GM19035 (cell line): ENCODE results near the gene PPP1R9B.
A peak's percentile ranks its signal among the peaks of the same experiment; 100 is the strongest.

Experiments
- ATAC-seq: cut with Tn5 transposase; IDR thresholded peaks from one replicate; pipeline ENCODE4 v1.9.1; 2021; ENCODE audit not compliant: unreplicated experiment

The PPP1R9B gene, protein sequence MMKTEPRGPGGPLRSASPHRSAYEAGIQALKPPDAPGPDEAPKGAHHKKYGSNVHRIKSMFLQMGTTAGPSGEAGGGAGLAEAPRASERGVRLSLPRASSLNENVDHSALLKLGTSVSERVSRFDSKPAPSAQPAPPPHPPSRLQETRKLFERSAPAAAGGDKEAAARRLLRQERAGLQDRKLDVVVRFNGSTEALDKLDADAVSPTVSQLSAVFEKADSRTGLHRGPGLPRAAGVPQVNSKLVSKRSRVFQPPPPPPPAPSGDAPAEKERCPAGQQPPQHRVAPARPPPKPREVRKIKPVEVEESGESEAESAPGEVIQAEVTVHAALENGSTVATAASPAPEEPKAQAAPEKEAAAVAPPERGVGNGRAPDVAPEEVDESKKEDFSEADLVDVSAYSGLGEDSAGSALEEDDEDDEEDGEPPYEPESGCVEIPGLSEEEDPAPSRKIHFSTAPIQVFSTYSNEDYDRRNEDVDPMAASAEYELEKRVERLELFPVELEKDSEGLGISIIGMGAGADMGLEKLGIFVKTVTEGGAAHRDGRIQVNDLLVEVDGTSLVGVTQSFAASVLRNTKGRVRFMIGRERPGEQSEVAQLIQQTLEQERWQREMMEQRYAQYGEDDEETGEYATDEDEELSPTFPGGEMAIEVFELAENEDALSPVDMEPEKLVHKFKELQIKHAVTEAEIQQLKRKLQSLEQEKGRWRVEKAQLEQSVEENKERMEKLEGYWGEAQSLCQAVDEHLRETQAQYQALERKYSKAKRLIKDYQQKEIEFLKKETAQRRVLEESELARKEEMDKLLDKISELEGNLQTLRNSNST

DNA sequence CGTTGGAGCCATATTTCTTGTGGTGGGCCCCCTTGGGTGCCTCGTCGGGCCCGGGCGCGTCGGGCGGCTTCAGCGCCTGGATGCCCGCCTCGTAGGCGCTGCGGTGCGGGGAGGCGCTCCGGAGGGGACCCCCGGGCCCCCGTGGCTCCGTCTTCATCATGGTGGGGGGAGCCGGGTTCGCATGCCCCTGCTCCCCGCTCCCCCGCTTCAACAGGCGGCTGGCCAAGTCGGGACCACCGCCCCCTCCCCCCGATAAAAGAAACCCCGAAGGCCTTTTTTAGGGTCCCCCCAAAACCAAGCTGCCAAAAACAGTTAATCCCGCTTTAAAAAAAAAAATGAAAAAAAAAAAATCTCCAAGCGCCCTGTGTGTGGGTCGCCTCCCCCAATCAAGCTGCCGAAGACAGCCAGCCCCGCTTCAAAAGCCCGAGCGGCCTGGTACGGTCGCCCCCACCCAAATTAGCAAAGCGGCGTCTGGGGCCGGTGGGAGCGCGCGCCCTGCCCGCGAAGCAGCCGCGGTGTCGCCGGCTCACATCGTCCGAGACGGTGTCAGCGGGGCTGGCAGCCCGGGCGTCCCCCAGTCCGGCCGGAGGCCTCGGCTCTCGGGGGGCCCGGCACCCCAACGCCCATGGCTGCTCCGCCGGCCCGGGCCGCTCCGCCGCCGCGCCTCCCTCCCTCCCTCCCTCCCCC lies at the start of gene PPP1R9B:
TSS of gene PPP1R9B (minus strand) at position 324 of the 687 bp plus-strand sequence. CDS start at position 160, 164 bp downstream.
- ATAC-seq: no peak

DNA sequence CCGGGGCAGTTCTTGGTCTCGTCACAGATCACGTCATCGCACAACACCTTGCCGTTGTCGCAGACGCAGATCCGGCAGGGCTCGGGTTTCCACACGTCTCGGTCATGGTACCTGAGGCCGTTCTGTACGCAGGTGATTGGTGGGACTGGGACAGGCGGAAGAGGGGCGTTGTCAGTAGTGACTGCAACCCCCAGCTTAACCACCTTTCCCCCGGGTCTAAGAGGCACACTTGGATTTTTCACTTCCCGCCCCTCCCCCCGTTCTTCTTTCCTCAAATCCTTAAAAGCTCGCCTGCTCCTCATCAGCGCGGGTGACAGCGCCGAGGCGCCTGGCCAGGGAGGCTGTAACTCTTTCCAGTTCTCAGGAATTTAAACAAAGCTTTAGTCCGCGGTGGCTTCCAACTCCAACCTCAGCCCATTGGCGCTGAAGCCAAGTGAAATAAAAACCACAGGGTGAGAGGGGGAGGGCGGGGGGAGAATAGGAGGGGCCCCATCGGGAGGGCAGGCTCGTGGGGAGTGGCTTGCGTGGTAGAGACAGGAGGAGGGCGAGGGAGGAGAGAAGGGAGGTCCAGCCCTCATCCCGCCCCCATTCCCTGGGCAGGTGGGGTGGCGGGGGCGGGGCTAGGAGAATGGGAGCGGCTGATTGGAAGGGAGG lies 49.5 kb upstream of the PPP1R9B start:
- ATAC-seq: peak; percentile 41

GRCh38 chr17:50199211-50199802 lies 48.8 kb upstream of the PPP1R9B start:
- ATAC-seq: no peak

DNA sequence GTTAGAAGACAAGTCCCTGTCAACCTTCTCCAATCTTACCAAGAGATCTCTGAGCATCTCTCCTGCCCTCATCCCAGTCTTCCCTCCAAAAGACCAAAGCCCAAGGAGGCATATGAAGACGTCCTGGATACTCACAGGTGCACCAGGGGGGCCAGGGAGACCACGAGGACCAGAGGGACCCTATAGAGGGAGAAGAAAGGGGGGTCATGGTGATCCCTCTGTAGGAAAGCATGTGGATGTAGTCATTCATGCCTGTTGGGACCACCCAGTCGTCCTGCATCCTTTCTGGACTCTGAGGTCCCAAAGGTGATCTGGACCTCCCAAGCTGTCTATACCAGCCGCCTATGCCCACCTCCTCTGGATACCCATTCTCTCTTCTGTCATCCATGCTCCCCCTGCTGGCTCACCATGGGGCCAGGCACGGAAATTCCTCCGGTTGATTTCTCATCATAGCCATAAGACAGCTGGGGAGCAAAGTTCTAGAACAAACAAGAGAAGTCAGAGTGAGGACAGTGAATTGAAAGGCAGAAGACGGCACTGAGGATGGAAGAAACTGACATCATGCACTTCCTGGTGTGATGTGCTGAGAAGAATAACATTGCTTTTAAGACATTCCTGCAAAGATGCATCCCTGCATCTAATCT lies 47.7 kb upstream of the PPP1R9B start:
- ATAC-seq: no peak

- ATAC-seq: no peak
These were observed 46.3 kb upstream of the PPP1R9B start for GRCh38 chr17:50196826-50197225.

GRCh38 chr17:50196036-50196435 lies 45.6 kb upstream of the PPP1R9B start:
- no peak for ATAC-seq

DNA sequence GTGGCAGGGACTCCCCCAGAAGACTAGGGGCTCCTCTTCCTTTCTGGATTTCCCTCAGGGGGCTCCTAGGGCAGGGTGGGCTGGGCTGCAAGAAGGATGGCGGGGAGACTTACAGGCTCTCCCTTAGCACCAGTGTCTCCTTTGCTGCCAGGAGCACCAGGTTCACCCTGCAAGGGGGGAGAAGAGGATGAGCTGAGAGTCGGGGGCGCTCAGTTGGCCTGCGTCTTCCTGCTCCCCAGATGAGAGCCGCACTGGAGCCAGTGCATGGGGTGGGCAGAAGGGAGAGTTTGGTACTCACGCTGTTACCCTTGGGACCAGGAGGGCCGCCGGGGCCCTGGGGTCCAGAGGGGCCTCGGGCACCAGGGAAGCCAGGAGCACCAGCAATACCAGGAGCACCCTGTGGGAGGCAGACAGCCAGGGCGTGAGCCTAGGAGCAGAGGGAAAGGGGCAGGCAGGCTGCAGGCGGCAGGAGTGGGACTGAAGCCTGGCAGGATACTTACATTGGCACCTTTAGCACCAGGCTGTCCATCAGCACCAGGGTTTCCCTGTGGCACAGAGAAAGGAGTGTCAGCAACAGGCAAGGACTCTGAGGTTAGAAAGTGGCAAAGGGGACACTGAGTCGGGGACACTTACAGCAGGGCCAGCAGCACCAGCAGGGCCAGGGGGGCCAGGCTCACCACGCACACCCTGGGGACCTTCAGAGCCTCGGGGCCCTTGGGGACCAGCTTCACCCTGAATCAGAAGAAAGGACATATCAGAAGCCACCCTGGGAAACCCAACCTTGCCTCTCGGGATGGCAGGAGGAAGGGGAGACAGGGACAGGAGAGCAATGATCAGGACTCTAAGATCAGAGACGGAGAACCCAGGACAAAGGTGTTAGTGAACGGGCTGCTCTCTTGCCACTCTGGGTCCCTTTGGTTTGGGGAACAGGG lies 44.7 kb upstream of the PPP1R9B start:
- no peak for ATAC-seq

GRCh38 chr17:50194140-50194933 lies 43.9 kb upstream of the PPP1R9B start:
- no peak for ATAC-seq

DNA sequence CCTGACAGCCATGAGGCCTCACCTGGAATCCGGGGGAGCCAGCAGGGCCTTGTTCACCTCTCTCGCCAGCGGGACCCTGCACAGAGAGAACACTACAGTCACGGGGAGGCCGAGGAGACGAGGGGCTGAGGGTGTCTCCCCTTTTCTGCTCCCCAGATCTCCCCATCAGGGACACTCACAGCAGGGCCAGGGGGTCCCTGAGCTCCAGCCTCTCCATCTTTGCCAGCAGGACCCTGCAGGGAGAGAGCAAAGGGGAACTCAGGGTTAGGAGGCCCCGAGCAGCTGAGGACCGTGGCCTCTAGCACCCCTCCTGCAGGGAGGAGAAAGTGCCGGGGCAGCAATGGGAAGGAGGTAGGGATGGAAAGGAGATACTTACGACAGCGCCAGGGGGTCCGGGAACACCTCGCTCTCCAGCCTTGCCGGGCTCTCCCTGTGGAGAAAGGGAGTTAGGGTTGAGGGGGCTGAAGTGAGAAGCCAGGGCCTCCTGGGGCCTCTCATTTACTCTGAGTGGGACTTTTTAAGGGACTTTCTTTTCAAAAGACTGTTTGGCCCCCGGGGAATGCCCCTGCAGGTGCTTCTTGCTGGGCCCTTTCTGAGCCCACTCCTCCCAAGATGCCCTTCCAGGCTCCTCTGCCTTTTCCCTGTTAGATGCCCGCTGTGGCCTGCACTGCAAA lies 42.3 kb upstream of the PPP1R9B start:
- ATAC-seq: no peak

DNA sequence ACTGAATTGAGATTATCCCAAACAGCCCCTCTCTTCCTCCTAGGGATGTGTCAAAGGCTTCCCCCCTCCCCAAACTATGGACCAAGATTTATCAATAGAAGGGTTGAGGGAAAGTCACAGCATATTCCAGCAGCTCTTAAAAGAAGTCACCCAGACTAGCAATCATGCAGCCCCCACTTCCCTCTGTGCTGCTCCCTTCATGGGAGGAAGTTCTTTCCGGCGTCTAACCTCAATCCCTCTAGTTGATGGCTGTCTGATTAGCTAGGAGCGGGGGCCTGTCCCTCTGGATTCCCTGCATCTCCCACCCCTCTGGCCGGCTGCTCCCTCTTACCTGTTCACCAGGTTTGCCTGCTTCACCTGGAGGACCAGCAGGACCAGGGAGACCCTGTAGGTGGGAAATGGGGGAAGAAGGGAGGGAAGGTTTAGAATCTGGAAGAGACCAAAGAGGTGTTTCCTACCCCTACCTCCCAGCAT lies 41.7 kb upstream of the PPP1R9B start:
- ATAC-seq: no peak

DNA sequence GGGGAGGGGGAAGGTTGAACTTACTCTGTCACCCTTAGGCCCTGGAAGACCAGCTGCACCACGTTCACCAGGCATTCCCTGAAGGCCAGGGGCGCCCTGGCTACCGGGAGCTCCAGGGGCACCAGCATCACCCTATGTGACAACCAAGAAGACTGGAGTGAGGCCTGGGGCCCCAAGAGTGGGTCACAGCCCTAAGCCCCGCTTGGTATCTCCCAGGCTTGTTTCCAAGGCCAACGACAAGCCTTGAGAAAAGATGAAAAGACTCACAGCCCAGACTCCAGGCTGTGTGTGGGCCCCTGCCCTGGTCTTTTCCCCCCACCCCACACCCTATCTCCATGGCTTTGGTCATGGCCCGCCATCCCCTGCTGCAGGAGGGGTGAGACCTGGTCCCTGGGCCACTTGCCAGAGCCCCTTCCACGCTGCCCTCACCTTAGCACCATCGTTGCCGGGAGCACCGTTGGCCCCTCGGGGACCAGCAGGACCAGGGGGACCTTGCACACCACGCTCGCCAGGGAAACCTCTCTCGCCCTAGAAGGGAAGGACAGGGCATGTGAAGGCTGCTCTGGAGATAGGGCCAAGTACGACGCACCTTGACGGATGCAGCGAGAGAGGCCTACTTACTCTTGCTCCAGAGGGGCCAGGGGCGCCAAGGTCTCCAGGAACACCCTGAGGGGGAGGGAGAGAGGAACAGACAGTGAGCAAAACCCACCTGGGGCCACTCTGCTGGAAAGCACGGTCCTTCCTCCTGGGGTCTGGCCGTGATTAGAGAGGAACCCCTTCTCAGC lies 41.1 kb upstream of the PPP1R9B start:
- no peak for ATAC-seq

- ATAC-seq: no peak
These were observed 40.3 kb upstream of the PPP1R9B start for GRCh38 chr17:50190603-50191358.

DNA sequence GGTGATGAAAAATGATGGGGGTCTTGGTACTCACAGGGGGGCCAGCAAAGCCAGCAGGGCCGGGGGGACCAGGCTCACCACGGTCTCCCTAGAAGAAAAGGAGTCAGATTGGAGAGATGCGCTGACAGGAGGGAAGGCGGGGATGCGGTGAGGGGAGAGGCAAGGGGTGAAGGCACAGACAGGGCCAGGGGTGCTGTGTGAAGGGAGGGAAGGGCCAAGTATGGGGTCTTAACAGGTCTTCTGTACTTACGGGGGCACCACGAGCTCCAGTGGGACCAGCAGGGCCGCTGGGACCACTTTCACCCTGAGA lies 39.8 kb upstream of the PPP1R9B start:
- ATAC-seq: no peak

DNA sequence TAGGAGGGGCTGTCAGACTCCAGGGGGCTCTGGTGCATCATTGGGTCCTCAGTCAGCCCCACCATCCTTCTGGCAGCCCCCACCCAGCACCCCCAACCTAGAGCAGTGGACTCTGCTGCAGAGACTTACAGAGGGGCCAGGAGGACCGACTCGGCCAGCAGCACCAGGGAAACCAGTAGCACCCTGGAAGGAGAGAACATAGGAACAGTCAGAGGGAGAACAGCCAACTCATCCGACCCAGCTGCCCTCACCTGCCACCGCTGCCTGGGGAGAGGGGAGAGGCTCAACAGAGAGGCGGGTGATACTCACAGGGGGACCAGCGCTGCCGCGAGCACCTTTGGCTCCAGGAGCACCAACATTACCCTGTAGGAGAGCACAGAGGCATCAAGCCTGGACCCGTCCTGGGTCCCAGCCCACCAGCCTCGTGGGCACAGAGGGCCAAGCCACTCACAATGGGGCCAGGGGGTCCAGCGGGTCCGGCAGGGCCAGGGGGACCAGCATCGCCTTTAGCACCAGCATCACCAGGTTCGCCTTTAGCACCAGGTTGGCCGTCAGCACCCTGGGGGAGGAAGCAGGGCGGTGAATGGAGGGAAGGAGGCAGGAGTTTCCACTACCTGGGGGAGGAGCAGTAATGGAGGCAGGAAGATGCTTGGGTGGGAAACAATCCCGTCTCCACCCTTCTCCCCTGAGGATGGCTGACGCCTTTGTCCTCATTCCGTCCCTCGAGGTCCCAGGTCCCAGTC lies 39.2 kb upstream of the PPP1R9B start:
- ATAC-seq: no peak

- ATAC-seq: no peak
These were observed 38.6 kb upstream of the PPP1R9B start for GRCh38 chr17:50188921-50189549.
